Smooth muscle cell of the coronary artery (primary cell): Measurements from ENCODE around the gene DUSP18. TPM values are rescaled to one million over a fixed set of nuclear protein-coding genes. Genes with fewer than 3 reads are reported as not detected.

Source experiments
- total RNA-seq: library from RNA; depleted of rRNA; stranded (reverse); fragments of >200 nt; gene quantifications from 2 replicates; pipeline ENCODE4 v1.2.3, GENCODE V29; 2014; ENCODE audit warnings: low replicate concordance

Gene DUSP18
- total RNA-seq, result 8.6 and 8.8 TPM in 2 replicates

GRCh38 chr22:30667494-30668385 lies at the start of gene DUSP18:
Gene DUSP18, minus strand, starts transcription at chr22:30667875. Its CDS starts 3,872 bp downstream, at chr22:30664003.

GRCh38 chr22:30694640-30695350 lies 27.1 kb upstream of the DUSP18 start, which contains the start of gene OSBP2:
Gene OSBP2, plus strand, starts transcription at chr22:30694874. Its CDS starts 36 bp downstream, at chr22:30694910.

GRCh38 chr22:30635273-30636225 lies 32.1 kb downstream of the DUSP18 start, which contains the start of gene SLC35E4:
Gene SLC35E4, plus strand, starts transcription at chr22:30635781. Its CDS starts 670 bp downstream, at chr22:30636451.

Other genes with a start within 250 kb of the DUSP18 start
- 3.2 and 11.4 TPM in 2 replicates for gene MTFP1, start 242.1 kb downstream of the DUSP18 start, total RNA-seq
- not detected in 2 replicates for gene SEC14L3, start 195.9 kb downstream of the DUSP18 start, total RNA-seq
- 0.35 TPM in 1 of 2 replicates, not detected in the other for gene SEC14L4, start 162.2 kb downstream of the DUSP18 start, total RNA-seq
- 0.15 TPM in 1 of 2 replicates, not detected in the other for gene SEC14L6, start 121.1 kb downstream of the DUSP18 start, total RNA-seq
- gene GAL3ST1, start 93.2 kb downstream of the DUSP18 start, total RNA-seq, result not detected in 2 replicates
- gene PES1, start 76.0 kb downstream of the DUSP18 start, total RNA-seq, result 99.5 and 152 TPM in 2 replicates
- gene TCN2, start 60.7 kb downstream of the DUSP18 start, total RNA-seq, result 4.6 and 4.9 TPM in 2 replicates
- gene SLC35E4, start 32.1 kb downstream of the DUSP18 start, total RNA-seq, result 5.7 and 7.7 TPM in 2 replicates
- 0.45 and 9.5 TPM in 2 replicates for gene OSBP2, start 27.0 kb upstream of the DUSP18 start, total RNA-seq